ENCODE measurements around the gene DNTT.

DNA sequence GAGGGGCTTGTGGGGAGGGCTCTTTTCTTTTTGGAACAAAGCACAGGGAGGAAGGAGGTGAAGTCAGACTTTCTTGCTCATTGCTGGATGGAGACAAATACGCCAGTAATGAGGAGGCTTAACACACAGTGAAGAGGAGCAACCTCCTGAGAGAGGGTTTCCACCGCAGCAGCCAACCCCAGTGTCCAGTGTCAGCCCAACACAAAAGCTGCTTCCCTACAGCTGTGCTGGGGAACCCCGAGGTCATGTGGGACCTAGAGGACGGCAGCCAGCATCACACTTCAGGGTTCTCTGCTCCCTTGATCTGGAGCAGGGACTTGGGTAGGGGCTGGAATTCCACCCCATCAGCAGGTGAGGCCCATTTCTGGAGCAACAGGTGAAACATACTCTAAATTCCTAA is 40.6 kb upstream of the DNTT start:
- TF ChIP-seq EZH2 (IDR thresholded peaks at IDR 0.05; ENCODE audit: insufficient read depth, poor library complexity, severe bottlenecking) (no peak), EZH2phosphoT487 (IDR thresholded peaks at IDR 0.05; ENCODE audit: insufficient read depth, low read depth) (no peak)

Measured in GM23248 (cell line).